D721Med (cell line): Measurements from ENCODE around the gene ZEB1.
"Not testable (repeated sequence)": the region's sequence is repeated elsewhere in the genome, so short reads cannot be mapped to it uniquely, and the experiment has no call there.

ENCODE experiments used
- DNase-seq: peaks from one replicate; pipeline ENCODE4 v3.0.0; 2011; ENCODE audit warnings: low spot score; ENCODE audit not compliant: insufficient read length
- FAIRE-seq: peaks from 2 replicates; lab custom pipeline; 2011; peaks lifted over from hg19 to GRCh38; lab: Jason Lieb, UNC
- TF ChIP-seq, protein P1 (sequence below): IDR thresholded peaks from 2 replicates; pipeline ENCODE4 v1.5.1; 2012; ENCODE audit warnings: mild to moderate bottlenecking, control low read depth; ENCODE audit not compliant: insufficient read depth; ENCODE audit errors: missing control alignments

ZEB1 gene

DNA sequence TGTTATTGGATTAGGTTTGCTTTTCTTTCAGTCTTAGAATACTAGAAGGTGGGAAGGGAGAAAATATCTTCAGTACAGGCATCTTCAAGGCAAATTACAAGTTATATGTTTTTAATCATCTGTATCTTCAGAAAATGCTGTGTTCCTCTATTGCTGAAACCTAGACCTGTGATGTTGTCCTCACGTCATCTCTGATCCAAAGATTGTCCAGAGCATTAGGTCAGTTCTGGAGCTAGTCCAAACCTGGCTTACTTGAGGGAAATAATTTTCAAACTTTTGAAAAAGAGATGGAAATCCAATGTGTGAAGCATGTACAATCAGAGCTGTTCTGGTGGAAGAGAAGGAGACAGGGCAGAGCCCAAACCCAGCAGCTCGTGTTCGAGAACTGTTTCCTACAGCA, 217.3 kb downstream of the ZEB1 start:
- no peak for DNase-seq
- TF ChIP-seq, protein P1, sequence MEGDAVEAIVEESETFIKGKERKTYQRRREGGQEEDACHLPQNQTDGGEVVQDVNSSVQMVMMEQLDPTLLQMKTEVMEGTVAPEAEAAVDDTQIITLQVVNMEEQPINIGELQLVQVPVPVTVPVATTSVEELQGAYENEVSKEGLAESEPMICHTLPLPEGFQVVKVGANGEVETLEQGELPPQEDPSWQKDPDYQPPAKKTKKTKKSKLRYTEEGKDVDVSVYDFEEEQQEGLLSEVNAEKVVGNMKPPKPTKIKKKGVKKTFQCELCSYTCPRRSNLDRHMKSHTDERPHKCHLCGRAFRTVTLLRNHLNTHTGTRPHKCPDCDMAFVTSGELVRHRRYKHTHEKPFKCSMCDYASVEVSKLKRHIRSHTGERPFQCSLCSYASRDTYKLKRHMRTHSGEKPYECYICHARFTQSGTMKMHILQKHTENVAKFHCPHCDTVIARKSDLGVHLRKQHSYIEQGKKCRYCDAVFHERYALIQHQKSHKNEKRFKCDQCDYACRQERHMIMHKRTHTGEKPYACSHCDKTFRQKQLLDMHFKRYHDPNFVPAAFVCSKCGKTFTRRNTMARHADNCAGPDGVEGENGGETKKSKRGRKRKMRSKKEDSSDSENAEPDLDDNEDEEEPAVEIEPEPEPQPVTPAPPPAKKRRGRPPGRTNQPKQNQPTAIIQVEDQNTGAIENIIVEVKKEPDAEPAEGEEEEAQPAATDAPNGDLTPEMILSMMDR = no peak
- FAIRE-seq = no peak

GRCh38 chr10:31549896-31550295, 230.9 kb downstream of the ZEB1 start:
- TF ChIP-seq, protein P1 = no peak
- FAIRE-seq (no peak), DNase-seq (no peak)

- DNase-seq = no peak
- no peak for FAIRE-seq
- TF ChIP-seq, protein P1 = no peak
Observed at GRCh38 chr10:31554556-31554955, 235.5 kb downstream of the ZEB1 start.

GRCh38 chr10:31557854-31558253, 238.8 kb downstream of the ZEB1 start:
- DNase-seq (no peak), FAIRE-seq (no peak)
- TF ChIP-seq, protein P1 = no peak

GRCh38 chr10:31568252-31568861, 249.3 kb downstream of the ZEB1 start:
- DNase-seq, FAIRE-seq: not testable (repeated sequence)

DNA sequence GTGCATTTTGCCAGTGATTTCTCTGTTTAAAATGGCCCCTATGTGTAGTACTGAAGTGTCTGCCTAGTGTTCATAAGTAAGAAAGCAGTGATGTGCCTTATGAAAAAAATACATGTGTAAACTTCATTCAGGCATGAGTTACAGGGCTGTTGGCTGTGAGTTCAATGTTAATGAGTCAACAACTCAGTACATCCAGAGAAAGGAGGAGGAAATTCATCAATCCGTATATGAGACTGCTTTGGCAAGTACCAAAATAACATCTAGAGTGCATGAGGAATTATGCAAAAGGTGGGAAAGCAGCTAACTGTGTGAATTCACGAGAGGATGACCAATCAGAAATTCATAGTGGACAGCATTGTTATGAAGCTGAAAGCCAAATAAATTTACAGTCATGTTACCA, 255.6 kb downstream of the ZEB1 start:
- TF ChIP-seq, protein P1 = no peak
- FAIRE-seq = no peak
- no peak for DNase-seq

GRCh38 chr10:31578181-31578852, 259.3 kb downstream of the ZEB1 start:
- no peak for FAIRE-seq
- no peak for DNase-seq

More at GRCh38 chr10:31578181-31578852, 259.3 kb downstream of the ZEB1 start:
- TF ChIP-seq, protein P1 = no peak
